T-helper 2 cell (primary cell): Measurements from ENCODE around the gene RNF144A.

Source experiments
- DNase-seq, 5 experiments: peaks; one replicate each; pipeline versions ENCODE4 v3.0.0 to v3.0.0-alpha.2; 2012 to 2022

Gene RNF144A

DNA sequence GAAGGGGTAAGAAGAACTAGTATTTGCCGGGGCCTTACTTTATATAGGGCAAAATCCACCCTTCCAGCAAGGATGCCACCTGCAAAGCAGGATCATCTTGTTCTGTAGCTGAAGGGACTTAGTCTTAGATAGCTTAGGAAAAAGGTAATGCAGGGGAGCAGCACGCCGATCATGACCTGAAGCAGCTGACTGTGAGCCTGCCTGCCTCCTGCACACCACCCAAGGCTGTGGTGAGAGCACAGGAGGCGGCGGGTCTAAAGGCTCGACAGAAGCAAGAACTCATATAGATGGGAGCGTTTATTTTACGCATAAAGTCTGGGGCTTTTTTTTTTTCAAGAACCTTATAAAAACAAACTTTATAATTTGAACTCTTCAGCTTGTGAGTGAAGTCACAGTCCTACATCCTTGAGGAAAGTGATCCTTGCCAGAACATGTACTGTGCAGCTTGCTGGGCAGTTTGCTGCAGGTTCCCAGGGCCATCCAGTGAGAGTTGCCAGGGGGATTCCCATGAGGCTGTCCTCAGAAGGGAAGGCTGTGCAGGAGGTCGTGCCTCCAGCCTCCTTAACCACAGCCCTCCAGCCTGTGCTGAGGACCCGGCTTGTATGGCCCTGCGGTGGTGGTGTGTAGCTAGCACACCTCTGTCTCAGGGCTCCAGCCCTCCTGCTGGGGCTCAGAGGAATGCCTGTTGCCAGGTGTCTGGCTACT lies 92.1 kb downstream of the RNF144A start:
- DNase-seq, result no peak

DNA sequence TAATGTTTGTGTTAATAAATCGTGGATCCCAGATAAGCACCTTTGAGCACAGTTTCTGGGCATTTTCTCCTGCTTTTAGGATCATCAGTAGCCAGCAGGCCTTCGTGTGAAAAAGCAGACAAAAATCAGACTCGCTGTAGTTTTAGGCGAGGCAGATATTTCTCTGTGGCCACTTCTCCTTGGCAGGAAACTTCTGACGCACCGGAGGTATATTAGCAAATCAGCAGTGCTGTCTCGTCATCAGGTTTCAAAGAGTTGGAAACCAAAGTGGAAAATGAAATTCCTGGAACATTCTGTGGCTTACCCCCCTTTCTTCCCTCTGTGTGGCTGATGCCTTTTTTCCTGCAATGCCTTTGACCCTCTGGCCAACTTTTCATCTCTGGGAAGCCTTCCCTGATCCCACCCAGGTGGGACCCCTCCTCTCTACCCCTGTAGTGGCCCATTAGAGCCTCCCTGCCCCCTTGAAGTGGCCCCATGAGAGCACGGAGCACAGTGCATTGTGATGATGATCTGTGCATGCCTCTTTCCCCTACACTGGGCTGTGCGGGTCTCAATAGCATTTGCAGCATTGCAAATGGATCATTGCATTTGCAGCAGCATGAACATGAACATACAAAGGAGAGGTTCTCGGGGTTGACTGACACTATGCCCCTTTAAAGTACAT lies 93.3 kb downstream of the RNF144A start:
- no peak for DNase-seq

DNA sequence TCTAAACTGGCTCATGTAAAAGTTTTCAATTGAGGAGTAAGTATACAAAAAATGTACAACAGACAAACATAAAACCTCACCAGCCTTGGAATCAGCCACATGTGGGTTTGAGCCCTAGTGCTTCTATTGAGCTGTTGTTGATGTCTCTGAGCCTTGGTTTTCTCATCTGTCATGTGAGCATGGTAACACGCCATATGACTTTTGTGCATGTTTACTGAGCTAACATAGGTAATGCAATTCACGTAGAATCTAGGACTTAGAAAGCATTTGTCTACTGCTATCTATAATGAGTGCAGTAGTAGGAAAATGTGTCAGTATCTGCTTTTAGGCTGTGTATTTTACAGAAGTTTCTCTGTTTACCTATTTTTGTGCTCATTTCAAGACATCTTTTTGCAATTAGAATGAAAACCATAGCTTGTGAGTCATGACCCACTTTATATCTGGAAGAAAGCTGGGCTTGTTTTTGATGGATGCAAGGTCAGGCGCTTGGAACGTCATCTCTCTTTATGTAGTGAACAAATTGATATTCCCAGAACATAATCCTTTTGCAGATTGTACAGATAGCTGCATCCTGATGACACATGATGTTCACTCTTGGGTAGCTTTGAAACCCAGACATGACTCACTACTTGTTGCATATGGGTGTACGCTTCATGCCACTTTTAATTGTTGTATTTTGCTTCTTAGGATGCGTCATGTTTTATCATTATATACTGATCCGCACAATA lies 94.3 kb downstream of the RNF144A start:
- no peak for DNase-seq

DNA sequence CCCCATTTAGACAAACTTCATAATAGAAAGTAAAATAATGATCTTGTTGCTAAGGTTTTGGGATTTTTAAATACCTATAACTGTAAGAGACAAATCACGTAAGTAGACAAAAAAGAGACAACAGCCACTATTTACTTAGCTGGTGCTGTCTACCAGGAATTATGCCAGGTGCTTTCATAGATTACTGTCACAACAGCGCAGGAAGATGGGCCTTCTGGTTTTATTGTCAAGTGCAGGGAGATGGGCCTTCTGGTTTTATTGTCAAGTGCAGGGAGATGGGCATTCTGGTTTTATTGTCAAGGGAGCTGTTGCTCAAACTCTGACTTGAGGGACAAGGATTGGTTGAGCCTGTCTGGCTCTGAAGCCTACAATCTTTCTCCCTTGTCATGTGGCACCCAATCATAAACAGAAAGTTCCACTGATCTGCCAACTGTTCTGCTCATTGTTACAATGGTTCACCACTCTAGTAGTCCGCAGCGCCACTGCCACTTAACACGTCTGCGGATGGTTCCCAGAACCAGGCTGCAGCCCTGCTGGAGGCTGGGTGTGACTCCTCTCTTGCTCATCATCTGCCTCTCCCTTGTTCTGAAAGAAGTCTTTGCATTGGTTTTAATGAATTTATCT lies 95.0 kb downstream of the RNF144A start:
- no peak for DNase-seq

DNA sequence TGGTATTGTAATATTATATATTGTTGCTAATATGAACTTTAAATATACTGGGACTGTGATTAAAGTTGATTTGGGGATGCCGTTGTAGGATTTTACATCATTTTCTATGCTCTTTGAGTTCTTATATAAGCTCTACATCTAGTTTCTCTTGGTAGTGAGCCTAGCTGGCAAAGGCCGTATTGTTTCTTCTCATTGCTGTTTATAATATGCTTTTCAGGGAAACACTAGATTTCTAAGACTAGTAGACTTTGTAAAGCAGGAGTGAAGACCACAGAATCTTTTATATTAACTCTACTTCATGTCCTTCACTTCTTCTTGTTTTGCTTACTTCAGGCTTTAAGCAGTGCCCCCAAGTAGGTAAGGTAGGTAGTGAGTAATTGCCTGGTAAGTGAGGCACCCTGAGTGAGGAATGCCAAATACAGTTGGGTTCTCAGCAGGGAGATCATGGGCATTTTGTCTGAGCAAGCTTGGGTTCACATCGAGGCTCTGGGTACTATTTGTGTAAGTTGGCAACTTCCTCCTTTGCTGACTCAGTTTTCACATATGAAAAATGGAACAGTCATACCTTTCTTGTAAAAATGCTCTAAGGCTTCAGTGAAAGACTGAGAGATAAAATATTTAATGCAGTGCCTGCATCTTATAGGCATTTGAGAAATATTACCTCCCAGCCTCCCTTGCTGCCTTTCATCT lies 96.4 kb downstream of the RNF144A start:
- peak in 1 of 5 experiments; percentile 60 for DNase-seq

DNA sequence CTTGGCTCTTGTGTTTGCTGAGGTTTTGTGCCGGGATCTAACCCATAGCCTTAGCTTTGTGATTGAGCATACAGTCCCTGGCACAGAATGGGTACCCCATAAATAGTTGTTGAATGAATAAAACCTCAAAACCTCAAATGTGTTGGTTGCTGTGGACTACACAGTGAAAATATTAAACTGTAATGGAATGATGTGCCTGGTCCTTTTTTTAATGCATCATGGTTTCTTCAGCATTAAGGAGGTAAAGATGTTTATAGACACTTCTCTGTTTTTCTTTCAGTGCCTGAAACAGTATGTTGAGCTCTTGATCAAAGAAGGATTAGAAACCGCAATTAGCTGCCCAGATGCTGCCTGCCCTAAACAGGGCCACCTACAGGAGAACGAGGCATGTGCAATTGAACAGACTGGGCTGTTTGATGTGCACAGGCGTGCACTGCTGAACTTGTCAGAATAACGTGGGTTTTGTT lies 97.0 kb downstream of the RNF144A start:
- DNase-seq, result peak in 1 of 5 experiments; percentile 76

DNA sequence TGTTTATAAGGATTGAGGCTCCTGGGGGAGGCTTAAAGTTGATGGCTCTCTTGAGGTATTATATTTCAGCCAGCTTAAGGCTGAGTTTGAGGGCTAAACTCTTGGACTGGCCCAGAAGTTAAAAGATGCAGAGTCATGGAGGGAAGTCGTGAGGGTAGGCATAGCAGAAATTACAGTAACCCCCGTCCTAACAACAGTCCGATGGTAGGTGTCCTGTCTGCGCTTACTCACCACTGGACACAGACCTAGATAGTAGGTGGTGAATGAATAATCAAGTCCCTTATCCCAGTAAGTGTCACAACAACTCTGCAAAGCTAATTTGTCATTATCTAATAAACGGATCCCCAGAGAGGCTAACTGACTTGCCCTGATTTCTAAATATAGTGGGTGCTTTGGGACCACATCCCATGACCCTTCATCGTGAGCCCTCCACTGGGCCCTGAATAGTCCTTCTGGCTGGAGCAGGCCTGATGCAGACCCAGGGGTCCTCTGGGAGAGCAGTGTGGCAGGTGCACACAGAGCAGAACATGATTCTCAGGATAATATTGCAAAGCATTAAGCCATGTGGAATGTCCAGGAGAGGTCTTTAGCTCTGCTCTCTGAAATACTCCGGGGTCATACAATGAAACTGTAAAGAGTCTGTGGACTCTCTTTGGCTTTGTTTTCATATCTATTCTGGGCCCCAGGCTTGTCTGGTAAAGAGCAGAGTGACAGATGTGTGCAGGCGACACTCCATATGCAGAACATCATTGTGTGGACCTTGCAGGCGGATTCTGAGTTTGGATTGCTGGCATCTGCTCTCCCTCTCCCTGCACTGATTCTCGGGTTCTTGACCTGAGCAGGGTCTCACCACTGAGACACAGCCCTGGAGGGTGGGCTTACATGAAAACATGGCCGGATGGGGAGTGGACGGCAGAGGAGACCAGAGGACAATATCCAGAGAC lies 98.1 kb downstream of the RNF144A start:
- DNase-seq, result no peak

DNA sequence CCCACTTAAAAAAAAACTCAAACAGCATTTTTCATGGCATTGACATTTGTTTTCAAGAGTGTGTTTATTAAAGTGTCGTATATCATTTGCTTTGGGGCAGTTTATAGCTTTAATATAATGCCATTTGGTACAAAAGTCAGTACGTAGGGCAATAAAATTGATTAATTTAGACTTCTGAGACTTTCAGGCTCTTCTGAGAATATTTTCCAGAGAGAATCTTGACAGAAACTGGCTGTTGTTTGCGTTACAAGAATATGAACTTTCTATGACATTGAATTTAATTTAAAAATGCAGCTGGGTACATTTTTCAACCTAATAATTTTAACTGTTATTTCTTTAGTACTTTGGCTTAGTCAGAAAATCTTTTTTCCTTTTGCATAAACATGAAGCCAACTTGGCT lies 98.9 kb downstream of the RNF144A start:
- no peak for DNase-seq

DNA sequence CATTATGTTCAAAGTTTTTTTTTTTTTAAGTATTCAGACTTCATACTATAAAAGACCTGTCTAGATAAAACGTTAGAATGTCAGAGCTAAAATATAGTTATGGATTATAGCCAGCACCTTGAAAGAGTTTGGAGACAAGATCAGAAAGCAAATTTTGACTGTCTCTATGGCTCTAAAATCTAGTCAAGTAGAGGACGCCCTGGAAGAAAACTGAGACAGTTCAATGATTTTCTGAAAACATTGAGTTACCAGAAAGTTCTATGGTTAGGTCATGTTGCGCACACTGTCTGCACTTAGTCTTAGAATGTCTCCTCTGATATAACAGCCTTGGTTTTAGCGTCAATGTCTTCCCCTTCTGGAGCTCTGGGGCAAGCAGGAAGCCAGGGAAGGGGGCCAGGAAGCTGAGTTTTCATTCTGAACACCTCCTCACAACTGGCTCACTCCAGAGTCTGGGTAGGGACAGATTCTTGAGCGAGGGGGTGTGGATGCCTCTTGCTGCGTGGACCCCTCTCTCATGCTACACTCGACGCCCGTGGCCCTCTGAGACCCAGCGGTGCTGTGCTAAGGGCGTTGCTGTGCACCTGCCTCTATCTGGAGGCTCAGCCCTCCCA lies 99.5 kb downstream of the RNF144A start:
- no peak for DNase-seq

DNA sequence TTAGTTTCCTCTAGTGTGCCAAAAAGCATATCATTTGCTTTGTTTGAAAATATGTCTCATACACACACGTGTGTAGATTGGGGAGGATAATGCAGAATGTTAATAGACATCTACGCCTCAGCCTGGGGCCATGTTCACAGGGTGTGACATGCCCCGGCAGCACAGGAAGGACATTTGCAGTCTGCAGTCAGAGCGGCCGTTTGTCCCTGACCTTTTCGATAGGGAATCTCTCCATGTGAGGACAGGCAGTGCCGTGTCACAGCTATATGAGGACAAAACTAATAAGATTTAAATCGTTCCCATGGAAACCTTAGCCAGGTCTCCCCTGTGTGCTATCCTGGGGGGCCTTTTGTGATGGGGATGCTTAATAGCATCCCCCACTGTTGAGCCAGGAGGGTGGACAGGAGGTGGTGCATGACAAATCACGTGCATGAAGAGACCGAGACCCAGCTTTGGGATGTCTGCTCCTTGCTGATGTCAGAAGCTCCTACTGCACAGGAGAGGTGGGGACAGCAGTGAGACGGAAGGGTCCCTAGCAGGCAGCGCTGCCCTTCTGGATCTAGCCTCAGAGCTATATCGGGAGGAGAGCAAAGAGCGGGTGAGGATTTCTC lies 100.6 kb downstream of the RNF144A start:
- no peak for DNase-seq

DNA sequence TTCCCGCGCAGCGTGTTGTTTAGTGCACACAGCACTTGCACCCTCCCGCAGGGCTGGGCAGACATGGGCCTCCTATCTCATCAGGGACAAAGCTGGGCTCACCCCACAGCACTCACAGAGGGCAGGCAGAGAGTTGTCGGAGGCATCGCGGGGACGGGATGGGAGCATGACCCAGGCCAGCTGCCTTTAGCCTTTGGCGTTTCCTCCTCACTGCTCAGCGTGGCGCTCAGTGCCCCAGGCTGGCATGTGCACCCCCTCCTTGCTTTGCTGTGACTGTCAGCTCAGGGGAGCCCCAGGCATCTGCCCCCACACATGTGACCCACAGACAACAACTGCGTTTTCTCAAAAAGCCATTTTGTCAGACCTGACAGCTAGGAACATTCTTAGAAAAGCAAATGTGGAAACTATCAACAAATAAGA lies 101.1 kb downstream of the RNF144A start:
- DNase-seq, result no peak

DNA sequence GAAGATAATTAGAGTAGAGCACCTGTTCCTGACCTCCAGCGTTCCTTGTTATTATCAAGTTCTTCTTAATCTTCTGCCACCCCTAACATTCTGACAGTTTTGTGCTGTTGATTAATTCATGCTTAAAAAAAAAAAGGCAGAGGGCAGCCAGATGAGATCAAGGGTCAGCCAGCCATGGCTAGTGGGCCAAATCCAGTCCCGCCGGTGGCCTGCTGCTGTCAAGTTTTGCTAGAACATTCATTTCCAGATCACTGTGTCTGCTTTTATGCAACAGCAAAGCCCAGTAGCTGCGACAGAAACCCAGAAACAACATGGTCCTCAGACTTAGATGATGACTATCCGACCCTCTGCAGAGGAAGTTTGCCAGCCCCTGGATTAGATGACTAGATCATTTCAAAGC lies 101.6 kb downstream of the RNF144A start:
- DNase-seq, result no peak

DNA sequence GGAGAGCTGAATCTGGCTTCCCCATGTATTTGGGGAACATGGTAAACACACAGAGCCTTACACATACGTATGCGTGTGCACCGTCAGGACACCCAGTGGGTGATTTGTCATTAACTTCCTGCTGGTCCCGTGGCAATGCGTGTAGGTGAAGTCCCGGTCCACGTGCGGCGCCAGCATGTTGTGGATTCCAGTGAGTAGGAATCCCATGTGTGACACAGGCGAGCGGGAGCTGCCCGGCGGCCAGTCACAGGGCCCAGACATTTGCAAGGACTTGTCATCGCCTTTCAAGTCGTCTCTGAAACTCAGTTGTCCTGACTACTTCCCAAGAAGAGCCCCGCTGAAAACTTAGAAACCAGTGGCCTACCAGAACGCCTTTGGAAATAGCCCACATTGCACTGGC lies 102.0 kb downstream of the RNF144A start:
- no peak for DNase-seq

DNA sequence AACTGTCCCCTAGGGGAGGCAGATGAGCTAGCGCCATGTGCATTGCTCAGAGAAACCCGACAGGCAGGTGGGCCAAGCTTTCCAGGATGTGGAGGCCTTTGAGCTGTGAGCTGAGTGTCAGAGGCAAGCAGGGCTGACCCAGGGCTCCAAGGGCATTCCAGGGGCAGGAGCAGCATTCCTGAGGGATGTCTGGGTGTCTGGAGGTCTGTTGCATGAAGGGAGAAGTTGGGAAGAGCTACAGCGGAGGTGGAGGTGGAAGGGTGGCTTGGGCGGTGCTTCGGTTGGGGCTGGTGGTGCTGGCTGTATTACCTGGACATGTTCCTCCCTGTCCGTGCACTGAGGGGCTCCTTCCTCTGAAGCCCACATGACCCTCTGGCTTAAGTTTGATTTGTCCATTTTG lies 102.8 kb downstream of the RNF144A start:
- DNase-seq, result no peak

DNA sequence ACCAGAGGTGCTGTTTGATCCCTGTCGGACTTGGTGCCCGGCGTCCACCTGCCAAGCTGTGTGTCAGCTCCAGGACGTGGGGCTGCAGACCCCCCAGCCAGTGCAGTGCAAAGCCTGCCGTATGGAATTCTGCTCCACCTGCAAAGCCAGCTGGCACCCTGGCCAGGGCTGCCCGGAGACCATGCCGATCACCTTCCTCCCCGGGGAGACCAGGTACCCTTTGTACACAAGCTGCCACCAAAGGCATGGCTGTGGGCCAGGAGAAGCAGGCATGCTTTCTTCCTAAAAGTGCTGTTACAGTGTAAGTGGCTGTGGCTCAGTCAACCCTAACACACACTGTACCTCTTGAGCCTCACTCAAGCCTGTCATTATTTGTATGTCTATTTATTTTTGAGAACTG lies 103.3 kb downstream of the RNF144A start:
- no peak for DNase-seq

DNA sequence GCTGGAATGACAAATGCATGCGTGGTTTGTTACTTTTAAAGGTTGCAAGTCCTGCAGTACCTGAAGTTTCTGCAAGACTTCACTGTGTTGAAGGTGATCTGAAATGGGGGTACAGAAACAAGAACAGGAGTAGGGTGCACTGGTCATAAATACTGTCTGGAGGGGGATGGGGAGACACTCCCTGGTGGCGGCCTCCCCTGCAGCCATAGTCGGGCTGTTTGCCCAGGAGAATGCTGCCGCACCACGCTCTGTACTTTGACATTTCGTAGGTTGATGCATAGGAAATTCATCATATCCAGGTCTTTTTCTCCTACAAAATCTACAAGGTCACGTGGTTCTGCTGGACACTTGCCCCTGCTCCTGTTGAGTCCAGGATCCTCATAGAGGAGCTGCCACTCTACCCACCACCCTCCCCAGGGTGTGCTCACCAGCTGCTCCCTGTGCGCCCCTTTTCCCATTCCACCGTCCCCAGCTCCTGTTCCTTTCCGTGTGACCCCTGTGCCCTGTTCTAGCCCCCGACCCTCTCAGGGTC lies 103.8 kb downstream of the RNF144A start:
- no peak for DNase-seq

DNA sequence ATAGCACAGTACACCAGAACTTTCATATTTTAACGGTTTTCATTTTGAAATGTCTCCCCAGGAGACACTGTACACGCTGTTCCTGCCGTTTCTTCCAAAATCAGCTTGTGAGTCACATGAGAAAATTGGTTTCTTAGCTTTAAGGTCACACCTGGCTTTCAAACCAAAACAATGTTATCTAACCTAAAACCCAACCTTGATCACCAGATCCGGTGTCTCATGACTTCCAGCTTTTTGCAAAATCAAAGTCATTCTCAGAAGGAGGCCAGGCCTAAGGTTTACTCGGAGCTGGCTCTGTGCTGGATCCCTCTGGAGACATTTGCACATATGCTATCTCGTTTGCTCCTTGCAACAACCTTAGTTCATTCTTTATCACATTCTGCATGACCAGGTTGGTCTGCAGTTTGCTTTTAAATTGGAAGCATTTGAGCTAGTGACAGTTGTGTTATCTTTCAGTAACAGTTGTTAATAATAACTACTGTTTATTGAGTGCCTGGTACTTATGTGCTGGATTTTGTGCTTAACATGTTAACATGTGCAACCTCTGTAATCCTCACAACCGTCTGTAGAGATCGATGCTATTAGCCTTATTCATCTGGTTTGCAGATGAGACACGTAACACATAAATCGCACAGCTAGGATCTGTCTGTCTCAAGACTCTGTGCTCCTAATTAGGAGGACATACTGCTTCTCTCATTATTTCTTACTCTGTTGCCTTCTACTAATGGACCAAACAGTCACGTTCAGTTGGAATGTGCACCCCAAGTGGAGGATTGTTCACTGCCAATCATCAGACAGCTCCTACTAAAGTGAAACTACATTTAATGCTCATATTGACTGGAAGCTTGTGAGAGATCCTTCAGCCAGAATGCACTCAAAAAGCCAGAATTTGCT lies 105.5 kb downstream of the RNF144A start:
- DNase-seq, result no peak

DNA sequence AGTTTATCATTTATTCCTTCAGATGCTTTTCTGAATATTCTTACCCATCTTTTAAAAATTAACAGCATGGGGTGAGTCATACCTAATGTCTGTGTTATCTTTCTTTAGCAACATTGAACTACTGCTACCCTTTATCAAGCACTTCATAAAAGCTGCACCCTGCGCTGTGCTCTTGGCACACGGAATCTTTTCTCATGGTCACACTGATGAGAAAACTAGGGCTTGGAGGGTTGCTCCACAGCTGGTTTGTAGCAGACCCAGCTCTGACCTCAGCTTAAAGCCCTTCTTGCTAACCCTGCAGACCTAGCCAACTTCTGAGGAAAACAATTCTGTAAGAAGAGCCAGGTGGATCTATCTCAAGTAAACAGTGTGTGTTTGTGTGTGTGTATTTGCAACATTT lies 106.3 kb downstream of the RNF144A start:
- DNase-seq, result no peak

DNA sequence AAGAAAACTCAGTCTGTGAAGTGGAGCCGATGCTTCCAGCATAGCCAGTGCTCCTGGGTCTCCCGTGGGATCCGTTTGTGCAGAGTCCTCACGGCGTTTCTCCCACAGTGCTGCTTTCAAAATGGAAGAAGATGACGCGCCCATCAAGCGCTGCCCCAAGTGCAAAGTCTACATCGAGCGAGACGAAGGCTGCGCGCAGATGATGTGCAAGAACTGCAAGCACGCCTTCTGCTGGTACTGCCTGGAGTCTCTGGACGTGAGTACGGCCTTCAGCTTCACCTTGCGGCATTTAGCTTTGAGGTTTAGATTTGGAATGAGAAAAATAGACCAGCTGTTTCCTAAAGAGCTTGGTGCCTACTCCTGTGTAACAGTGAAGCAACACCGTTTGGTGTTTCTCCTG lies 107.0 kb downstream of the RNF144A start:
- no peak for DNase-seq
